Stomach smooth muscle (tissue), 2 donors: ENCODE results near the gene DLGAP4.
"Not testable (repeated sequence)": the region's sequence is repeated elsewhere in the genome, so short reads cannot be mapped to it uniquely, and the experiment has no call there.

ENCODE experiments used
- H3K27ac ChIP-seq: one replicate; pipeline ENCODE4 v1.7.0; 2013; ENCODE audit warnings: mild to moderate bottlenecking, low read length, inconsistent platforms
- H3K27me3 ChIP-seq, 2 donors: one replicate each; pipeline ENCODE4 v1.7.0; 2013; ENCODE audit warnings: low read length in 2 of 2; ENCODE audit not compliant: insufficient read depth in 2 of 2, control insufficient read depth in 1 of 2
- H3K36me3 ChIP-seq, 2 donors: one replicate each; pipeline ENCODE4 v1.7.0; 2013; ENCODE audit warnings: low read length in 2 of 2; ENCODE audit not compliant: control insufficient read depth in 2 of 2, insufficient read depth in 2 of 2
- H3K4me1 ChIP-seq: one replicate; pipeline ENCODE4 v1.7.0; 2013; ENCODE audit warnings: low read length; ENCODE audit not compliant: control insufficient read depth, insufficient read depth
- H3K4me3 ChIP-seq, 2 donors: one replicate each; pipeline ENCODE4 v1.7.0; 2013; ENCODE audit warnings: low read length in 2 of 2
- H3K9ac ChIP-seq, 2 donors: one replicate each; pipeline ENCODE4 v1.7.0; 2013; ENCODE audit warnings: low read length in 2 of 2, mild to moderate bottlenecking in 1 of 2
- H3K9me3 ChIP-seq, 2 donors: one replicate each; pipeline ENCODE4 v1.7.0; 2013; ENCODE audit warnings: low read length in 2 of 2; ENCODE audit not compliant: control insufficient read depth in 2 of 2
- donor health status: healthy.
- donor health status: Pancreatic carcinoma.

The DLGAP4 gene

GRCh38 chr20:36372666-36373065, 66.5 kb downstream of the DLGAP4 start:
- Histone ChIP-seq H3K27me3 (peaks cover 9 to 13% of the 10 kb centered on the region in 2 donors), H3K4me1 (no peaks in the 10 kb centered on the region), H3K27ac (no peak overlapping the region), H3K9ac (no peak overlapping the region), H3K9me3 (no peaks in the 10 kb centered on the region), H3K4me3 (no peak overlapping the region), H3K36me3 (no peaks in the 10 kb centered on the region)

- Histone ChIP-seq H3K27ac (no peak overlapping the region), H3K36me3 (no peaks in the 10 kb centered on the region), H3K4me3 (no peak overlapping the region), H3K27me3 (peaks cover 9% of the 10 kb centered on the region in 2 donors), H3K9ac (no peak overlapping the region), H3K9me3 (no peaks in the 10 kb centered on the region), H3K4me1 (no peaks in the 10 kb centered on the region)
Measured at GRCh38 chr20:36373089-36373488, 67.0 kb downstream of the DLGAP4 start.

DNA sequence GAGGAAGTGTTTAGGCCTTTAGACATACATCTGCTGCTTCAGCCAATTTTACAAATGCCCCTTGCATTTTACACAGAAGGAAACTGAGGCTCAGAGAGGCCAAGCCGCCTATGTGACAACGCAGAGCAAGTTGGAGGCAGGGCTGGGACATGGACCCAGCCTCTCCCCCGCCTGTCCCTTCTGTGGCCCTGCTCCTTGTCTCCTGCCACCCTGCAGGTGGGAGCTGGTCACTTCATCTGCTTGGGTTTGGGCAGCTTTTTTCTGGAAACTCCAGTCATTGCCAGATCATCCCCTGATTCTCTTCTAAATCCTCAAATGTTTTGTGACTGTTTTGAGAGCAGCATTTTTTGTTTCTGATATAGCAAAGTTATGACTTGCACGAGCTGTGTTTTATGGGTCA, 68.9 kb downstream of the DLGAP4 start:
- H3K27ac ChIP-seq, result no peak overlapping the region
- H3K27me3 ChIP-seq, result peaks cover 9 to 11% of the 10 kb centered on the region in 2 donors
- no peak overlapping the region for H3K9ac ChIP-seq
- H3K4me3 ChIP-seq, result no peak overlapping the region
- no peaks in the 10 kb centered on the region for H3K4me1 ChIP-seq
- no peaks in the 10 kb centered on the region for H3K9me3 ChIP-seq
- H3K36me3 ChIP-seq, result no peaks in the 10 kb centered on the region

DNA sequence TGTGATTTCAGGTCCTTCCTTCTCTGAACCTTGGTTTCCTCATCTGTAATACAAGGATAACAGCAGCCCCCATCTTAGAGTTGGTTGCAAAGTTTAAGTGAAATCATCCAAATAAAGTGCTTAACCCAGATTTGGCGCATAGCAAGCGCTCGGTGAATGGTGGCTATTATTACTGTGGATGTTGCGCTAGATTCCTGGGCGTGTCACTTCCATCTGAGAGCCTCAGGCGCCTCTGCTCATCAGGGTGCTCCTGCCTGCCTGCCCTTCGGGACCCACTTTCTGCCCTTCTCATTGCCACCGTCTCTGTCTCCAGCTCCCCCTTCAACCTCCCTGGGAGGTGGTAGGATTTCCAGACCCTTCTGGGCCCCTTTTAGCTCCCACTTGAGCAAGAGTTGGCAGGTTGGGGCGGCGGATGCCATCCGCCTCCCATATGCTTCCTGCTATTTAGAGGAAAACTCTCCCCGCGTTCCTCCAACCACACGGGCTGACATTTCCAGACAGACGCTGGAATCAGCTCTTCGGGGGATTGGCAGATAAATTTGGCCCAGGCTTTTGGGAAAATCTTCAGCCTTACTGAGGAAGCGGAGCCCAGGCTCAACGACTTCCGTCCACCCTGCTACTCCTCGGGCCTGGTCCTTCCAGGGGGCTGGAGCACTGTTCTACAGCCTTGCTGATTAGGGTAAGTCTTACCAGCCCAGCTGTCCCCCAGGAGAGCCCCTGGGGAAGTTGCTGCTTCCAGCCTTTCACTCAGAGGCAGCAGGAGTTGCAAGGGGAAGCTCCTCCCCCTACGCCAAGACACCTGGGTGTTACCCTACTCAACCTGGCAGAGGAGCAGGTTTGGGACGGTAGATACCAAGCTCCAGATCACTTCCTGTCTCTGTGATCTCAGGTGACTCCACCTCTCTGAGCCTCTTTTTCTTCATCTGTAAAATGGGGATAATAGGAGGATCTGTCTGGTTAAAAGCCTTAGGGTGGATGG, 71.5 kb downstream of the DLGAP4 start:
- Histone ChIP-seq H3K27ac (no peak overlapping the region), H3K36me3 (no peaks in the 10 kb centered on the region), H3K9me3 (peaks cover 2 to 3% of the 10 kb centered on the region in 2 donors), H3K4me1 (no peaks in the 10 kb centered on the region), H3K9ac (no peak overlapping the region), H3K4me3 (no peak overlapping the region), H3K27me3 (peaks cover 9 to 16% of the 10 kb centered on the region in 2 donors)

DNA sequence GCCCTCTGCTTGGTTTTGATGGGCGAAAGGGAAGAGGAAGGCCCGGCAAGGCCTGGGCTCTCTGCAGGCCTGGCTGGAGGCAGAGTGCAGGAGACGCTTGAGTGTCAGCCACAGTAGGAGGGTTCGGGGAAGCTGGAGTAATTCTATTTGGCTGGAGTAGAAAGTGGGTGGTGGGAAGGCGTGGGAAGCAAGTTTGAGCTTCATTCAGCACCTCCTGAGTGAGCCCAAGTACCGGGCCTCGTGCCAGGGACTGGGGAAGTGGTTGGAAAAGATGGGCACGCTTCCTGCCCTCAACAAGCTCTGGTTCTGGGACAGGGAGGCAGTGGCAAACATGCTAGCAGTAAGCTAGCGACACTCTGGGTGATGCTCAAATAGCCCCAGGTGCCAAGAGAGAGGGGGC, 72.5 kb downstream of the DLGAP4 start:
- no peaks in the 10 kb centered on the region for H3K4me1 ChIP-seq
- H3K27me3 ChIP-seq, result peaks cover 9 to 14% of the 10 kb centered on the region in 2 donors
- H3K27ac ChIP-seq, result no peak overlapping the region
- no peak overlapping the region for H3K9ac ChIP-seq
- H3K36me3 ChIP-seq, result no peaks in the 10 kb centered on the region
- H3K9me3 ChIP-seq, result peaks cover 2 to 3% of the 10 kb centered on the region in 2 donors
- H3K4me3 ChIP-seq, result no peak overlapping the region

GRCh38 chr20:36379914-36380313, 73.8 kb downstream of the DLGAP4 start:
- H3K27me3 ChIP-seq, result peaks cover 4 to 11% of the 10 kb centered on the region in 2 donors
- H3K9me3 ChIP-seq, H3K36me3 ChIP-seq, H3K4me3 ChIP-seq, H3K9ac ChIP-seq, H3K4me1 ChIP-seq, H3K27ac ChIP-seq: not testable (repeated sequence)

DNA sequence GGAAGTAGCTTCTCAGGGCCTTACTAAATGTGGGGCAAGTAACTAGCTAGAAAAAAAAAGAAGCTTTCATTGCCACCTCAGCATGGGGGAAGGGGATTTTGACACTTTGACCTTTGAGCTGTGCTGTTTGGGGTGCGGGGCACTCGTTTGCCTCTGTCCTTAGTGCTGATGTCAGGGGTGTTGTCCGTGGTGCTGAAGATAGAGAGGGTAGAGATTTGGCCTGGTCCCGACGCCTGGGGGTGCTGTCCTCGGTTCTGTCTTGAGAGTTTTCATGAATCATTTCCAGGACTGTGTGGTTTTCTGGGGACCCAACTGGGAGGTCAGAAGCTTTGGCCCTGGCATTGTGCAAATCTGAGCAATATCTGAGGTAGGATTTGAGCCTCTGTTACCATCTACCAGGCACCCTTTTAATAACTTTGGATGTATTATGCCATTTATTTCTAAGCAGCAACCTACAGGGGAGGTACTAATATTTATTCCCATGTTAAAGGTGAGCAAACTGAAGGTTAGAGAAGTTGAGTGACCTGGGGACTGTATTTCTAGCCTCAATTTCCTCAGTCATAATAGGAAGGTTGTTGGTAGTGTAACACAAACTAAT, 78.0 kb downstream of the DLGAP4 start:
- Histone ChIP-seq H3K9ac (no peak overlapping the region), H3K4me1 (no peaks in the 10 kb centered on the region), H3K36me3 (no peaks in the 10 kb centered on the region), H3K9me3 (peaks cover 6 to 7% of the 10 kb centered on the region in 2 donors), H3K4me3 (no peak overlapping the region), H3K27me3 (peaks cover 0 to 7% of the 10 kb centered on the region in 2 donors), H3K27ac (no peak overlapping the region)

- H3K4me3 ChIP-seq, result no peak overlapping the region
- no peaks in the 10 kb centered on the region for H3K4me1 ChIP-seq
- H3K27ac ChIP-seq, result no peak overlapping the region
- no peaks in the 10 kb centered on the region for H3K36me3 ChIP-seq
- H3K9ac ChIP-seq, result no peak overlapping the region
- peaks cover 0 to 9% of the 10 kb centered on the region in 2 donors for H3K27me3 ChIP-seq
- H3K9me3 ChIP-seq, result peaks cover 6 to 7% of the 10 kb centered on the region in 2 donors
Measured at GRCh38 chr20:36385503-36385902, 79.4 kb downstream of the DLGAP4 start.

DNA sequence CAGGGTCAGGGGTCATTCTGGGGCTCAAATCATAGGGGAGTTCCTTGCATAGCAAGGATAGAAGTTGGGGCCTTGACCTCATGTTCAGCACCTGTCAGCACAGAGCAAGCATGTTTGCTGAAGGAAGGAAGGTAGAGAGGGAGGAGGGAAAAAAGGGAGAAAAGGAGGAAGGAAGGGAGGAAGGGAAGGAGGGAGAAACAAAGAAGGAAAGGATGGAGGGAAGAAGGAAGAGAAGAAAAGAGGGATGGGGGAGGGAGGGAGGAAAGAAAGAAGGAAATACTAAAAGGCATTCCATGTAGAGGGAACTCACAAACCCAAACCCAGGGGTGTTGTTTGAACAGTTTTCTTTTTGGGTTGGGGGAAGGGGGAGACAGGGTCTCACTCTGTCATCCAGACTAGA, 80.1 kb downstream of the DLGAP4 start:
- H3K9me3 ChIP-seq, result peaks cover 3 to 6% of the 10 kb centered on the region in 2 donors
- H3K4me3 ChIP-seq, result no peak overlapping the region
- no peaks in the 10 kb centered on the region for H3K36me3 ChIP-seq

DNA sequence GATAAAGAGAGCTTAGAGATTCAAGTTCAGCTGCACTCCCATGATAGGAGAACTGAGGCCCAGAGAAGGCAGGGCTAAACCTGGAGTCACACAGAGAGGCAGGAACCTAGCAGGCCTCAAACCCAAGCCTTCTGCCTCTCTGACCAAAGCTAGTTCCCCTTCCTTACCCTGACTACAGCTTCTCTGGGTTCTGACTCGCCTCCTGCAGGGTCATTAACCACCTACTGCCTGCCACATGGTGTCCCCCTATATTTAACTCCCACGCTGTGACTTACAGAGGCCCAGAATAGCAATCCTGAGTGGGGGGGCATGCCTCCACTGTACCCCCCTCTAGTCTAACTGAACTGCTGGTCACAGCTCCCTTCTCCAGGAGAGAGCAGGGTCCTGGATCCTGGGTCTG, 84.1 kb downstream of the DLGAP4 start:
- Histone ChIP-seq H3K9ac (no peak overlapping the region), H3K4me3 (no peak overlapping the region), H3K27ac (no peak overlapping the region), H3K4me1 (no peaks in the 10 kb centered on the region), H3K9me3 (no peaks in the 10 kb centered on the region), H3K27me3 (peaks cover 6 to 16% of the 10 kb centered on the region in 2 donors), H3K36me3 (no peaks in the 10 kb centered on the region)

More for the DNA sequence above, 80.1 kb downstream of the DLGAP4 start:
- H3K4me1 ChIP-seq, result no peaks in the 10 kb centered on the region
- no peak overlapping the region for H3K9ac ChIP-seq
- H3K27ac ChIP-seq, result no peak overlapping the region
- peaks cover 3 to 14% of the 10 kb centered on the region in 2 donors for H3K27me3 ChIP-seq
